Measurements from ENCODE around the gene ADAT1. TPM values are rescaled to one million over a fixed set of nuclear protein-coding genes. Genes with fewer than 3 reads are reported as not detected.

ADAT1 gene
- total RNA-seq, 1 experiment from 2014 or later, result 71.3 TPM

DNA sequence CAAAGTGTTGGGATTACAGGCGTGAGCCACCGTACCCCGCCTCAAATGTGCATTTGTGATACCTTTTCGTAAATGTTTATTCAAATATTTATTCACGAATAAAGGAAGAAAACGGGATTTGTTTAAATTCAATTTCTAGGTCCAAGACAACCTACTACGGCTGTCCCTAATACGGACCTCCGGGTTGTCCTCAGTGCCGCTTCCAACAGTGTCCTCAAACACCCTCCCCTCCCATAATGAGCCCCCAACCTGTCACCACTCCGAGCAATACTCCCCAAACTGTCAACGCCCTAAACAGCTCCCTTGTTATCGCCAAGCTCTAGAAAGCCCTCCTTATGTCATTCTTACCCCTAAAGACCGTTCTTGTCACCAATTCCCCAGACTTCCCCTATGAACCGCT lies 57.4 kb downstream of the ADAT1 start:
- H3K36me3 ChIP-seq (ENCODE audit: control insufficient read depth, insufficient read depth, low read length), result peaks cover 6% of the 10 kb centered on the region
- 0 out of 2 replicates have a peak, but pooled peaks cover 10% of the 10 kb centered on the region for H3K4me1 ChIP-seq
- peak overlapping the region; percentile 58 for H3K27ac Mint-ChIP-seq (ENCODE audit: unreplicated experiment)
- no peaks in the 10 kb centered on the region for H3K9me3 Mint-ChIP-seq (ENCODE audit: unreplicated experiment)
- no peak for DNase-seq
- H3K27me3 ChIP-seq (replicated peaks; ENCODE audit: control insufficient read depth, insufficient read depth, low read length), result no peaks in the 10 kb centered on the region
- intact Hi-C loops (cut with micrococcal nuclease; ENCODE audit: unreplicated experiment), result loop anchor here (1.0 to 5.0 kb wide), 5 partner anchors 9 to 197 kb away; partner anchors contain the start of genes ADAT1, TMEM170A and TMEM231
- peak overlapping the region; percentile 44 for H3K4me3 ChIP-seq (ENCODE audit: low read depth, low read length)
- H3K27me3 Mint-ChIP-seq (ENCODE audit: insufficient read depth, unreplicated experiment), result peaks cover 10% of the 10 kb centered on the region
- no peaks in the 10 kb centered on the region for H3K9me3 ChIP-seq
- ChIA-PET CTCF (interaction anchor here (0.9 to 2.5 kb wide), 5 partner anchors 11 to 261 kb away, joined by 3 to 20 read pairs (median 7); partner anchors contain the start of genes KARS1 and TERF2IP), POLR2A (interaction anchor here (0.9 to 2.5 kb wide), 5 partner anchors 9 to 82 kb away, joined by 3 to 9 read pairs (median 6); partner anchors contain the start of genes ADAT1, KARS1 and TERF2IP)
- peaks cover 22% of the 10 kb centered on the region for H3K36me3 Mint-ChIP-seq (ENCODE audit: insufficient read depth, unreplicated experiment)
- H3K4me1 Mint-ChIP-seq (ENCODE audit: low read depth, unreplicated experiment), result no peaks in the 10 kb centered on the region
- peak overlapping the region; percentile 85 for H3K4me3 Mint-ChIP-seq (ENCODE audit: unreplicated experiment)
- TF ChIP-seq, protein P1, sequence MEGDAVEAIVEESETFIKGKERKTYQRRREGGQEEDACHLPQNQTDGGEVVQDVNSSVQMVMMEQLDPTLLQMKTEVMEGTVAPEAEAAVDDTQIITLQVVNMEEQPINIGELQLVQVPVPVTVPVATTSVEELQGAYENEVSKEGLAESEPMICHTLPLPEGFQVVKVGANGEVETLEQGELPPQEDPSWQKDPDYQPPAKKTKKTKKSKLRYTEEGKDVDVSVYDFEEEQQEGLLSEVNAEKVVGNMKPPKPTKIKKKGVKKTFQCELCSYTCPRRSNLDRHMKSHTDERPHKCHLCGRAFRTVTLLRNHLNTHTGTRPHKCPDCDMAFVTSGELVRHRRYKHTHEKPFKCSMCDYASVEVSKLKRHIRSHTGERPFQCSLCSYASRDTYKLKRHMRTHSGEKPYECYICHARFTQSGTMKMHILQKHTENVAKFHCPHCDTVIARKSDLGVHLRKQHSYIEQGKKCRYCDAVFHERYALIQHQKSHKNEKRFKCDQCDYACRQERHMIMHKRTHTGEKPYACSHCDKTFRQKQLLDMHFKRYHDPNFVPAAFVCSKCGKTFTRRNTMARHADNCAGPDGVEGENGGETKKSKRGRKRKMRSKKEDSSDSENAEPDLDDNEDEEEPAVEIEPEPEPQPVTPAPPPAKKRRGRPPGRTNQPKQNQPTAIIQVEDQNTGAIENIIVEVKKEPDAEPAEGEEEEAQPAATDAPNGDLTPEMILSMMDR (IDR thresholded peaks at IDR 0.05; ENCODE audit: insufficient read depth in 1 of 2, low read depth in 1 of 2, low read length in 1 of 2, severe bottlenecking in 1 of 2, unreplicated experiment in 1 of 2), result no peak
- no TSS peak for BruUV-seq (replicated peaks)

DNA sequence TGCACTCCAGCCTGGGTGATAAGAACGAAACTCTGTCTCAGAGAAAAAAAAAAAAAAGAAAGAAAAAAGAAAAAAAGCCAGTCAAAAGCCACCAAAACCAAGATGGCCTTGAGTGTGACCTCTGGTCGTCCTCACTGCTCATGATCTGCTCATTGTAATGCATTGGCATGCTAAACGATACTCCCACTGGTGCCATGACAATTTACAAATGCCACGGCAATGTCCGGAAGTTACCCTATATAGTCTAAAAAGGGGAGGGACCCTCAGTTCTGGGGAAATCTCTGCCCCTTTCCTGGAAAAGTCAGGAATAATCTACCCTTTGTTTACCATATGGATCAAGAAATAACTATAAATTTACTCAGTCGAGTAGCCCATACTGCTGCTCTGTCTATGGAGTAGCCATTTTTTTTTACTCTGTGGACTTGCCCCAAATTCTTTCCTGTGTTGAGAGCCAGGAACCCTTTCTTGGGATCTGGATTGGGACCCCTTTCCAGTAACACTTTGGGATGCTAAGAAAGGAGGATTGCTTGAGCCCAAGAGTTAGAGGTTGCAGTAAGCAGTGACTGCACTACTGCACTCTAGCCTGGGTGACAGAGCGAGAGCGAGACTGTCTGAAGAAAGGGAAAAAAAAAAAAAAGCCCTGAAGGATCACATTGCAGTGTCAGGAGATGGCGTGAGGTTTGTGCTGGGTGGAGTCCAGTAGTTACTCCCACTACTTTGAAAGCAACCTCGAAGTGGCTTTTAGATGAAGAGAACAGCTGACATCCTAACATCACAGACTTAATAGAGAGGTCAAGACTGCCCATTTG lies 63.3 kb downstream of the ADAT1 start:
- POLR2A ChIA-PET, result no interaction called here
- 0 out of 2 replicates have a peak, but pooled peaks cover 1% of the 10 kb centered on the region for H3K4me1 ChIP-seq
- Mint-ChIP-seq H3K4me1 (ENCODE audit: low read depth, unreplicated experiment) (peaks cover 6% of the 10 kb centered on the region), H3K27ac (ENCODE audit: unreplicated experiment) (no peak overlapping the region), H3K27me3 (ENCODE audit: insufficient read depth, unreplicated experiment) (peaks cover 10% of the 10 kb centered on the region), H3K4me3 (ENCODE audit: unreplicated experiment) (no peak overlapping the region), H3K9me3 (ENCODE audit: unreplicated experiment) (no peaks in the 10 kb centered on the region), H3K36me3 (ENCODE audit: insufficient read depth, unreplicated experiment) (peaks cover 6% of the 10 kb centered on the region)
- DNase-seq, result no peak
- TF ChIP-seq, protein P1 (IDR thresholded peaks at IDR 0.05; ENCODE audit: insufficient read depth in 1 of 2, low read depth in 1 of 2, low read length in 1 of 2, severe bottlenecking in 1 of 2, unreplicated experiment in 1 of 2), result no peak
- CTCF ChIA-PET, result interaction anchor here (0.7 to 0.9 kb wide), 2 partner anchors 11 to 42 kb away, joined by 3 to 5 read pairs; no protein-coding TSS in a partner anchor
- no TSS peak for BruUV-seq (replicated peaks)
- no peaks in the 10 kb centered on the region for H3K9me3 ChIP-seq
- intact Hi-C loops (cut with micrococcal nuclease; ENCODE audit: unreplicated experiment), result no loop called here
- H3K27me3 ChIP-seq (replicated peaks; ENCODE audit: control insufficient read depth, insufficient read depth, low read length), result no peaks in the 10 kb centered on the region
- H3K4me3 ChIP-seq (ENCODE audit: low read depth, low read length), result no peak overlapping the region
- H3K36me3 ChIP-seq (ENCODE audit: control insufficient read depth, insufficient read depth, low read length), result no peaks in the 10 kb centered on the region

DNA sequence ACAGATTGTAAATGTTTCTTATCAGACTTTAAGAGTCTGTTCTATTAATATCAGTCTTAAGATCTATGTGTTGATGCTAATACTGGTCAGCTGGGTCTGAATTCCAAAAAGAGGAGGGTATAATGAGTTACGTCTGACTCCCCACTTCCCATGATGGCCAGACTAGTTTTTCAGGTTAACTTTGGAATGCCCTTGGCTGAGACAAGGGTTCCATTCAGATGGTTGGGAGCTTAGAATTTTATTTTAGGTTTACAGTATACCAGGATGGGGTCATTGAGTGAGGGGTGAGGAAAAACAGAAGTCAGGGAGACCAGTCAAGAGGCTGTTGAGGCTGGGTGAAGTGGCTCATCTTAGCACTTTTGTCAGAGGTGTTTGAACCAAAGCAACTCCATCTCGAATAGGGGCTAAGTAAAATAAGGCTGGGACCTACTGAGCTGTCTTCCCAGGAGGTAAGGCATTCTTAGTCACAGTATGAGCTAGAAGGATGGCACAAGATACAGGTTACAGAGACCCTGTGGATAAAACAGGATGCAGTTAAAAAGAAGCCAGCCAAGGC lies 64.2 kb downstream of the ADAT1 start:
- Histone ChIP-seq H3K27me3 (replicated peaks; ENCODE audit: control insufficient read depth, insufficient read depth, low read length) (no peaks in the 10 kb centered on the region), H3K36me3 (ENCODE audit: control insufficient read depth, insufficient read depth, low read length) (no peaks in the 10 kb centered on the region), H3K4me1 (no peaks in the 10 kb centered on the region), H3K9me3 (no peaks in the 10 kb centered on the region), H3K4me3 (ENCODE audit: low read depth, low read length) (no peak overlapping the region)
- DNase-seq, result no peak
- H3K36me3 Mint-ChIP-seq (ENCODE audit: insufficient read depth, unreplicated experiment), result peaks cover 6% of the 10 kb centered on the region
- H3K4me3 Mint-ChIP-seq (ENCODE audit: unreplicated experiment), result no peak overlapping the region
- ChIA-PET CTCF (no interaction called here), POLR2A (interaction anchor here (0.5 kb wide), 1 partner anchor 15 kb away, joined by 3 read pairs; no protein-coding TSS in a partner anchor)
- peaks cover 6% of the 10 kb centered on the region for H3K4me1 Mint-ChIP-seq (ENCODE audit: low read depth, unreplicated experiment)
- intact Hi-C loops (cut with micrococcal nuclease; ENCODE audit: unreplicated experiment), result no loop called here
- peaks cover 10% of the 10 kb centered on the region for H3K27me3 Mint-ChIP-seq (ENCODE audit: insufficient read depth, unreplicated experiment)
- BruUV-seq (replicated peaks), result no TSS peak
- no peaks in the 10 kb centered on the region for H3K9me3 Mint-ChIP-seq (ENCODE audit: unreplicated experiment)
- TF ChIP-seq, protein P1 (IDR thresholded peaks at IDR 0.05; ENCODE audit: insufficient read depth in 1 of 2, low read depth in 1 of 2, low read length in 1 of 2, severe bottlenecking in 1 of 2, unreplicated experiment in 1 of 2), result no peak
- no peak overlapping the region for H3K27ac Mint-ChIP-seq (ENCODE audit: unreplicated experiment)
